PC-9 (cell line): Measurements from ENCODE around the gene PITX1. TPM values are rescaled to one million over a fixed set of nuclear protein-coding genes. Genes with fewer than 3 reads are reported as not detected.
A peak's percentile ranks its signal among the peaks of the same experiment; 100 is the strongest.

Source experiments
- BruUV-seq: library from RNA; stranded (reverse); fragments of 400-500 nt; replicated peaks from 2 replicates; lab custom pipeline; 2021; lab: Mats Ljungman, UMichigan
- CTCF ChIA-PET: fragments of 300-600 bp; sonication (Branson Sonifier 250); formaldehyde crosslinking; loops from one replicate; lab custom pipeline; 2022; ENCODE audit warnings: antibody characterized with exemption; lab: Charles Lee
- POLR2A ChIA-PET: fragments of 300-600 bp; sonication (Branson Sonifier 250); formaldehyde crosslinking; loops from one replicate; lab custom pipeline; 2022; ENCODE audit warnings: antibody characterized with exemption; ENCODE audit not compliant: unreplicated experiment; lab: Charles Lee
- DNase-seq, 2 experiments: peaks; one replicate each; pipeline versions ENCODE4 v3.0.0 to v3.0.0-alpha.2; 2015 to 2022; ENCODE audit warnings: mixed read lengths in 1 of 2
- H2AFZ ChIP-seq: fragments of 200-600 bp; sonication (generic); 2 replicates; pipeline ENCODE4 v1.8.1; 2017; ENCODE audit warnings: antibody characterized with exemption
- H3F3A ChIP-seq: fragments of 200-600 bp; sonication (generic); 2 replicates; pipeline ENCODE4 v1.8.1; 2017; ENCODE audit warnings: antibody characterized with exemption, mild to moderate bottlenecking, low read depth; ENCODE audit not compliant: insufficient read depth
- H3K27ac ChIP-seq: fragments of 200-600 bp; sonication (generic); 2 replicates; pipeline ENCODE4 v1.6.1; 2016; ENCODE audit warnings: mixed run types
- H3K27me3 ChIP-seq: fragments of 200-600 bp; sonication (generic); 2 replicates; pipeline ENCODE4 v1.6.1; 2016; ENCODE audit warnings: low read depth, mixed run types; ENCODE audit not compliant: insufficient read depth
- H3K36me3 ChIP-seq: fragments of 200-600 bp; sonication (generic); 2 replicates; pipeline ENCODE4 v1.6.1; 2016; ENCODE audit warnings: low read depth, mixed run types
- H3K4me1 ChIP-seq: fragments of 200-600 bp; sonication (generic); replicated peaks from 2 replicates; pipeline ENCODE4 v1.6.1; 2016; ENCODE audit warnings: mixed run types; ENCODE audit not compliant: insufficient read depth
- H3K4me2 ChIP-seq: fragments of 200-600 bp; sonication (generic); 2 replicates; pipeline ENCODE4 v1.6.1; 2017; ENCODE audit warnings: mixed run types
- H3K4me3 ChIP-seq: fragments of 200-600 bp; sonication (generic); 2 replicates; pipeline ENCODE4 v1.6.1; 2016; ENCODE audit warnings: mixed run types
- H3K79me2 ChIP-seq: fragments of 200-600 bp; sonication (generic); 2 replicates; pipeline ENCODE4 v1.6.1; 2017; ENCODE audit warnings: low read depth, mixed run types
- H3K9me2 ChIP-seq: fragments of 200-600 bp; sonication (generic); 2 replicates; pipeline ENCODE4 v1.8.1; 2017; ENCODE audit warnings: mild to moderate bottlenecking; ENCODE audit not compliant: insufficient read depth
- H3K9me3 ChIP-seq: fragments of 200-600 bp; sonication (generic); 2 replicates; pipeline ENCODE4 v1.8.1; 2016; ENCODE audit warnings: low read depth; ENCODE audit not compliant: insufficient read depth
- H4K20me1 ChIP-seq: fragments of 200-600 bp; sonication (generic); 2 replicates; pipeline ENCODE4 v1.8.1; 2017; ENCODE audit not compliant: insufficient read depth
- EZH2 ChIP-seq: fragments of 200-600 bp; sonication (generic); IDR thresholded peaks from 2 replicates; pipeline ENCODE4 v1.8.0; 2017; ENCODE audit warnings: antibody characterized with exemption, low read depth
- intact Hi-C: fragments of 100-400 bp; cut with micrococcal nuclease; formaldehyde crosslinking; loops from one replicate; pipeline ENCODE4 v1.10.0; 2022; ENCODE audit not compliant: unreplicated experiment
- total RNA-seq: library from RNA; stranded (reverse); gene quantifications from 2 replicates; pipeline ENCODE4 v1.2.3, GENCODE V29; 2021
- TF ChIP-seq, protein P1 (sequence below): fragments of 200-600 bp; sonication (generic); conservative IDR thresholded peaks from 2 replicates; pipeline ENCODE4 v1.6.1; 2017; ENCODE audit warnings: mixed run types, antibody characterized with exemption, mild to moderate bottlenecking, moderate library complexity

PITX1 gene
- total RNA-seq, 1 experiment from 2014 or later = 27.8 TPM

DNA sequence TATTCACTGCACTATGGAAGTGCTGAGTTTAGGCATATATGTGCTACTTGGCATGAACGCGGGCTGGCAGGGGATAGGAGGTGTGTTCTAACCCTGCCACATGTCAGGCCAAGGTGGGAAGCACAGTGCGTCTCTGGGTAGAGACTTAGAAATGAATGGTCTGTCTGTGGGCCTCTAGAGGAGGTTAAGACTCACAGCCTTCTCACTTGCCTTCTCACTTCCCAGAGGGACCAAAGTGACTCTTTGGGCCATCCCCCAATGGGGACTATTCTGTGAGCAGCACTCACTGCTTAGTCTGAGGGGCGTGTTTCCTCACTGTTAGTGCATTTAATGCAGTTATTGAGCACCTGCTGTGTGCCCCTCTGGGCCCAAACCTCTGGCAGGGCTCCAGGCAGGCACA, 2.4 kb upstream of the PITX1 start:
- Histone ChIP-seq H3K36me3 (no peaks in the 10 kb centered on the region), H2AFZ (no peak overlapping the region), H3K9me2 (no peaks in the 10 kb centered on the region), H3K79me2 (peaks cover 22% of the 10 kb centered on the region), H4K20me1 (no peaks in the 10 kb centered on the region), H3F3A (peaks cover 7% of the 10 kb centered on the region; the same call in 1 of the 2 replicates), H3K4me3 (no peak overlapping the region), H3K4me1 (peaks cover 17% of the 10 kb centered on the region), H3K27ac (no peak overlapping the region), H3K9me3 (no peaks in the 10 kb centered on the region), H3K27me3 (no peaks in the 10 kb centered on the region), H3K4me2 (no peak overlapping the region)
- no peak for DNase-seq
- no TSS peak for BruUV-seq
- intact Hi-C loops = loop anchor here (10.0 kb wide), 1 partner anchor 48 kb away; no protein-coding TSS in a partner anchor
- TF ChIP-seq, protein P1, sequence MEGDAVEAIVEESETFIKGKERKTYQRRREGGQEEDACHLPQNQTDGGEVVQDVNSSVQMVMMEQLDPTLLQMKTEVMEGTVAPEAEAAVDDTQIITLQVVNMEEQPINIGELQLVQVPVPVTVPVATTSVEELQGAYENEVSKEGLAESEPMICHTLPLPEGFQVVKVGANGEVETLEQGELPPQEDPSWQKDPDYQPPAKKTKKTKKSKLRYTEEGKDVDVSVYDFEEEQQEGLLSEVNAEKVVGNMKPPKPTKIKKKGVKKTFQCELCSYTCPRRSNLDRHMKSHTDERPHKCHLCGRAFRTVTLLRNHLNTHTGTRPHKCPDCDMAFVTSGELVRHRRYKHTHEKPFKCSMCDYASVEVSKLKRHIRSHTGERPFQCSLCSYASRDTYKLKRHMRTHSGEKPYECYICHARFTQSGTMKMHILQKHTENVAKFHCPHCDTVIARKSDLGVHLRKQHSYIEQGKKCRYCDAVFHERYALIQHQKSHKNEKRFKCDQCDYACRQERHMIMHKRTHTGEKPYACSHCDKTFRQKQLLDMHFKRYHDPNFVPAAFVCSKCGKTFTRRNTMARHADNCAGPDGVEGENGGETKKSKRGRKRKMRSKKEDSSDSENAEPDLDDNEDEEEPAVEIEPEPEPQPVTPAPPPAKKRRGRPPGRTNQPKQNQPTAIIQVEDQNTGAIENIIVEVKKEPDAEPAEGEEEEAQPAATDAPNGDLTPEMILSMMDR = no peak
- no peak for TF ChIP-seq EZH2
- ChIA-PET POLR2A (no interaction called here), CTCF (no interaction called here)

DNA sequence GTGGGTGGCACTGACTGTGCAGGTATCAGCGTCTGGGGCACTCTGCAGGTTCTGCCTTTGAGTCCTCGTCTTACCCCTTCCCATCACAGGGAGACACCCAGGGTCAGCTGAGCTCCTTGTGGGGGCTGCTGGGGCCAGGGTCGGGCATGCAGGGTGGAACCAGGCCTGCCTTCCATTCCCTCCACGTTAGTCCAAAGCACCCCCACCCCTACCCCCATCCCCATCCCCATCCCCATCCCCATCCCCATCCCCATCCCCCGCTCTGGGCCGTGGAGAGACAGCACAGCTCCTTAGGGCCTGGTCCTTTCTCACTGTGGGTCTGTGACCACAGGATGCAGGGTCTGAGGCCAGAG, 1.6 kb upstream of the PITX1 start:
- no TSS peak for BruUV-seq
- Histone ChIP-seq H3K36me3 (no peaks in the 10 kb centered on the region), H3K79me2 (peaks cover 30% of the 10 kb centered on the region), H3K27ac (no peak overlapping the region), H3K9me2 (no peaks in the 10 kb centered on the region), H3K4me3 (no peak overlapping the region), H3K9me3 (no peaks in the 10 kb centered on the region), H3K4me2 (no peak overlapping the region), H2AFZ (no peak overlapping the region), H4K20me1 (no peaks in the 10 kb centered on the region), H3F3A (peaks cover 5% of the 10 kb centered on the region; the same call in 1 of the 2 replicates), H3K4me1 (peaks cover 17% of the 10 kb centered on the region), H3K27me3 (no peaks in the 10 kb centered on the region)
- ChIA-PET POLR2A (interaction anchor here (0.6 kb wide), 1 partner anchor 376 kb away, joined by 3 read pairs; no protein-coding TSS in a partner anchor), CTCF (interaction anchor here (0.5 kb wide), 1 partner anchor 152 kb away, joined by 5 read pairs; no protein-coding TSS in a partner anchor)
- no peak for DNase-seq
- TF ChIP-seq EZH2 = no peak
- TF ChIP-seq, protein P1 = no peak
- intact Hi-C loops = loop anchor here (2.0 to 10.0 kb wide), 2 partner anchors 49 to 93 kb away; no protein-coding TSS in a partner anchor

DNA sequence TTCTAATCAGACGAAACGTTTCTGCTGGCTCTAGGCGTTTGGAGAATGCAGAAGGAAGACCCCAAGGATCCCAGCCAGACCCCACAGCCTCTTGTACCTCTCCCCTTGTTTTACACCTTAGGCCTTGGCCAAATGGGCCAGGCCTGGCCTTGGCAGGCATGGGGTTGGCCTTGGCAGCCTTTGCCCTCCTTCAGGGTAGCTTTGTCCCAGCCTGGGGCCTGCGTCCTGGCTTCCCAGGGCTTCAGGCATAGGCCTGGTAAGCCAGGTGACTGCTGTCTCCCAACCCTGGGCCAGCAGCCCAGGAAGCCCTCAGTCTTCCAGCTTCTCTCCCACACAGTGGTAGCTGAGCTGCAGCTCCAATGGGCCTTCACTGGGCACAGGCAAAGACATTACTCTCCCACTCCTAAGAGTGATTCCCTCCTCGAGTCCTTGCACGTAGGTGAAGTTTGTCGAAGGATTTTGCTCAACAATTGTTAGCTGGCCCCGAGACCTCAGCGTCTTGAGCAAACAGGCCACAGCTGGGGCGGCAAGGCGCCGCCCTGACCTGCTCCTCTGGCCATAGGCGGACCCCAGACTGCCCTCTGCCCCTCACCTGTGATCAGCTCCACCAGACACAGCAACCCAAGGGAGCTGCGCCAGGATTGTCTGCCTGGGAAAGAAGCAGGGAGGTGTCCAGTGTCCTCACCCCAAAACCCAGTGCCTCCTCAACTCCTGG, 1.1 kb upstream of the PITX1 start:
- no TSS peak for BruUV-seq
- H3K27me3 ChIP-seq = no peaks in the 10 kb centered on the region
- intact Hi-C loops = loop anchor here (2.0 to 10.0 kb wide), 2 partner anchors 50 to 94 kb away; no protein-coding TSS in a partner anchor
- ChIA-PET POLR2A (interaction anchor here (0.6 kb wide), 1 partner anchor 376 kb away, joined by 3 read pairs; no protein-coding TSS in a partner anchor), CTCF (interaction anchor here (0.5 kb wide), 1 partner anchor 151 kb away, joined by 5 read pairs; no protein-coding TSS in a partner anchor)
- H3K4me1 ChIP-seq = peaks cover 17% of the 10 kb centered on the region
- peaks cover 5% of the 10 kb centered on the region; the same call in 1 of the 2 replicates for H3F3A ChIP-seq
- H3K4me3 ChIP-seq = peak overlapping the region; percentile 58
- peak overlapping the region; percentile 70 for H3K27ac ChIP-seq
- DNase-seq = no peak
- peak overlapping the region; percentile 89 for H3K4me2 ChIP-seq
- peaks cover 35% of the 10 kb centered on the region for H3K79me2 ChIP-seq
- no peaks in the 10 kb centered on the region for H3K9me3 ChIP-seq
- H2AFZ ChIP-seq = peak overlapping the region; percentile 81; the same call in 1 of the 2 replicates
- no peaks in the 10 kb centered on the region for H4K20me1 ChIP-seq
- H3K36me3 ChIP-seq = no peaks in the 10 kb centered on the region
- no peaks in the 10 kb centered on the region for H3K9me2 ChIP-seq
- TF ChIP-seq, protein P1 = no peak
- TF ChIP-seq EZH2 = no peak
